K562 (cell line): ENCODE measurements around the gene PLA2G2C. TPM values are rescaled to one million over a fixed set of nuclear protein-coding genes. Genes with fewer than 3 reads are reported as not detected.

Source experiments
- ATAC-seq: fragments of 200-7000 bp; cut with Tn5 transposase; 3 replicates; pipeline ENCODE4 v1.9.1; 2020; ENCODE audit warnings: moderate library complexity
- BruUV-seq: library from RNA; stranded (reverse); fragments of 400-500 nt; replicated peaks from 2 replicates; lab custom pipeline; 2021; lab: Mats Ljungman, UMichigan
- CTCF ChIA-PET: fragments of 300-600 bp; formaldehyde crosslinking; extraction: SDS; loops from one replicate; lab custom pipeline; 2021; ENCODE audit warnings: low intra/inter-chr PET ratio; lab: Yijun Ruan, JAX
- POLR2A ChIA-PET: fragments of 300-600, 350-650 bp; sonication (Branson Sonifier 250); formaldehyde crosslinking; extraction: SDS; loops from one replicate; lab custom pipeline; 2021; ENCODE audit warnings: antibody characterized with exemption, inconsistent platforms; lab: Yijun Ruan, JAX
- DNase-seq, 4 experiments: peaks; one replicate each; pipeline versions ENCODE4 v3.0.0 to v3.0.0-alpha.2; 2011 to 2018; ENCODE audit warnings: low spot score in 3 of 4, mixed read lengths in 3 of 4; ENCODE audit errors: extremely low read depth in 1 of 4
- FAIRE-seq: peaks from 2 replicates; lab custom pipeline; 2011; peaks lifted over from hg19 to GRCh38; lab: Jason Lieb, UNC
- H2AFZ ChIP-seq: 2 replicates; pipeline ENCODE4 v1.6.0; 2011; ENCODE audit warnings: low read depth, low read length, control low read depth, inconsistent platforms
- H3K27ac ChIP-seq: fragments of 200-600 bp; 3 replicates; pipeline ENCODE4 v1.8.0; 2011; ENCODE audit warnings: low read depth, mild to moderate bottlenecking, control low read depth, inconsistent platforms, low read length, moderate library complexity, mixed read lengths; ENCODE audit errors: extremely low read depth
- H3K27me3 ChIP-seq, 2 experiments: fragments of 300-600 bp in 1 of 2; 2 replicates in 1 of 2; 3 replicates in 1 of 2; pipeline versions ENCODE4 v1.6.0 to v1.8.0; 2011; ENCODE audit warnings: inconsistent platforms in 2 of 2, low read length in 2 of 2, mild to moderate bottlenecking in 1 of 2, mixed read lengths in 1 of 2, moderate library complexity in 1 of 2; ENCODE audit not compliant: control insufficient read depth in 2 of 2, insufficient read depth in 2 of 2
- H3K36me3 ChIP-seq: fragments of 300-600 bp; 3 replicates; pipeline ENCODE4 v1.8.0; 2011; ENCODE audit warnings: mild to moderate bottlenecking, low read length, inconsistent platforms; ENCODE audit not compliant: control insufficient read depth, insufficient read depth
- H3K4me1 ChIP-seq, 2 experiments: fragments of 200-600 bp in 1 of 2; replicated peaks in 1 of 2; 2 replicates in 1 of 2; 3 replicates in 1 of 2; pipeline versions ENCODE4 v1.5.1 to v1.8.0; 2011; ENCODE audit warnings: inconsistent platforms in 2 of 2, low read length in 2 of 2, mild to moderate bottlenecking in 1 of 2, mixed read lengths in 1 of 2, moderate library complexity in 1 of 2; ENCODE audit not compliant: control insufficient read depth in 2 of 2, insufficient read depth in 2 of 2
- H3K4me2 ChIP-seq: 2 replicates; pipeline ENCODE4 v1.6.1; 2011; ENCODE audit warnings: low read length, control low read depth, inconsistent platforms, mixed read lengths; ENCODE audit not compliant: insufficient read depth
- H3K4me3 ChIP-seq: fragments of 200-600 bp; sonication (generic), shearing (Covaris generic); 2 replicates; pipeline ENCODE4 v1.5.1; 2016; ENCODE audit warnings: control low read depth, inconsistent platforms
- H3K79me2 ChIP-seq: fragments of 200-600 bp; 3 replicates; pipeline ENCODE4 v1.8.0; 2011; ENCODE audit warnings: low read length, inconsistent platforms; ENCODE audit not compliant: control insufficient read depth, insufficient read depth
- H3K9ac ChIP-seq, 2 experiments: 2 replicates each; pipeline versions ENCODE4 v1.6.0 to v1.6.1; 2011; ENCODE audit warnings: low read depth in 2 of 2, low read length in 2 of 2, control low read depth in 1 of 2, inconsistent platforms in 1 of 2, mild to moderate bottlenecking in 1 of 2, mixed read lengths in 1 of 2; ENCODE audit not compliant: insufficient read depth in 1 of 2
- H3K9me1 ChIP-seq: one replicate; pipeline ENCODE4 v1.6.0; 2011; ENCODE audit warnings: inconsistent platforms, mild to moderate bottlenecking, low read length, moderate library complexity; ENCODE audit not compliant: control insufficient read depth, insufficient read depth
- H3K9me3 ChIP-seq: replicated peaks from 2 replicates; pipeline ENCODE4 v1.5.1; 2011; ENCODE audit warnings: low read depth, low read length, inconsistent platforms; ENCODE audit not compliant: control insufficient read depth, insufficient read depth
- H4K20me1 ChIP-seq: replicated peaks from 2 replicates; pipeline ENCODE4 v1.6.1; 2011; ENCODE audit warnings: low read length, inconsistent platforms, mixed read lengths; ENCODE audit not compliant: control insufficient read depth, insufficient read depth
- BCOR ChIP-seq: fragments of 450-650 bp; IDR thresholded peaks from 2 replicates; pipeline ENCODE4 v1.6.1; 2016
- BRF2 ChIP-seq: IDR thresholded peaks from 3 replicates; pipeline ENCODE4 v1.6.1; 2011; ENCODE audit warnings: borderline replicate concordance, mild to moderate bottlenecking; ENCODE audit not compliant: insufficient read length, insufficient read depth
- CBX1 ChIP-seq: sonication (generic); IDR thresholded peaks from 2 replicates; pipeline ENCODE4 v1.6.1; 2016; ENCODE audit warnings: antibody characterized with exemption, low read depth, mild to moderate bottlenecking
- HNRNPK ChIP-seq: fragments of 200-400 bp; formaldehyde crosslinking; IDR thresholded peaks from one replicate; pipeline ENCODE4 v1.6.1; 2018; ENCODE audit warnings: mild to moderate bottlenecking, low read depth, low read length; ENCODE audit not compliant: poor library complexity, severe bottlenecking
- HNRNPL ChIP-seq: fragments of 200-400 bp; formaldehyde crosslinking; IDR thresholded peaks from 2 replicates; pipeline ENCODE4 v1.6.1; 2017; ENCODE audit warnings: low read depth, mild to moderate bottlenecking, low read length
- MECOM ChIP-seq: fragments of 250-450 bp; sonication (Bioruptor Pico); IDR thresholded peaks from 2 replicates; pipeline ENCODE4 v1.8.0; 2022; ENCODE audit warnings: inconsistent platforms
- MTA1 ChIP-seq: fragments of 450-650 bp; IDR thresholded peaks from 2 replicates; pipeline ENCODE4 v1.6.1; 2017; ENCODE audit warnings: borderline replicate concordance
- PCBP1 ChIP-seq: fragments of 200-400 bp; formaldehyde crosslinking; IDR thresholded peaks from 2 replicates; pipeline ENCODE4 v1.6.1; 2018; ENCODE audit warnings: mild to moderate bottlenecking, low read depth, low read length; ENCODE audit not compliant: poor library complexity, severe bottlenecking
- RBM14 ChIP-seq: fragments of 200-400 bp; formaldehyde crosslinking; IDR thresholded peaks from 2 replicates; pipeline ENCODE4 v1.6.1; 2018; ENCODE audit warnings: low read depth, mild to moderate bottlenecking, low read length, moderate library complexity, borderline replicate concordance; ENCODE audit not compliant: insufficient read depth
- SAFB2 ChIP-seq: fragments of 200-400 bp; formaldehyde crosslinking; IDR thresholded peaks from 2 replicates; pipeline ENCODE4 v1.6.1; 2018; ENCODE audit warnings: borderline replicate concordance, low read length, low read depth, moderate library complexity; ENCODE audit not compliant: severe bottlenecking
- TFAP4 ChIP-seq: sonication (generic); formaldehyde crosslinking; IDR thresholded peaks from 2 replicates; pipeline ENCODE4 v1.8.0; 2022; ENCODE audit warnings: missing genetic modification reagents, mild to moderate bottlenecking, moderate library complexity, borderline replicate concordance
- YY1 ChIP-seq, 3 experiments: IDR thresholded peaks; 2 replicates each; pipeline ENCODE4 v1.6.1; 2011; ENCODE audit warnings: low read length in 2 of 3, mild to moderate bottlenecking in 2 of 3, moderate library complexity in 2 of 3, borderline replicate concordance in 1 of 3, control low read depth in 1 of 3, low read depth in 1 of 3; ENCODE audit not compliant: insufficient read depth in 3 of 3, insufficient replicate concordance in 2 of 3, control insufficient read depth in 1 of 3, insufficient read length in 1 of 3; ENCODE audit errors: extremely low read depth in 1 of 3
- ZFP36 ChIP-seq: fragments of 150-350 bp; IDR thresholded peaks from 2 replicates; pipeline ENCODE4 v1.6.1; 2018; ENCODE audit warnings: low read length, low read depth; ENCODE audit not compliant: partially characterized antibody
- ZNF146 ChIP-seq: IDR thresholded peaks from one replicate; pipeline ENCODE4 v1.6.1; 2018; ENCODE audit warnings: missing compliant biosample characterization; ENCODE audit not compliant: unreplicated experiment
- whole genome bisulfite sequencing: fragments of 100-300 bp; shearing (Covaris generic); methylation state at CpG from one replicate; pipeline ENCODE4 v1.1.6; 2016; ENCODE audit warnings: low coverage, mixed read lengths; ENCODE audit not compliant: insufficient coverage; ENCODE audit errors: missing lambda C conversion rate; 5-methylcytosine and 5-hydroxymethylcytosine counted together
- in situ Hi-C: fragments of 300-500 bp; cut with MboI; formaldehyde crosslinking; loops from 4 replicates; pipeline ENCODE4 v1.15.0; 2018; ENCODE audit warnings: inconsistent platforms, mixed read lengths
- intact Hi-C: fragments of 100-400 bp; cut with micrococcal nuclease; formaldehyde crosslinking; loops from 2 replicates; pipeline ENCODE4 v1.14.2; 2022
- polyA plus RNA-seq, 8 experiments: library from polyadenylated mRNA; depleted of rRNA in 4 of 8; stranded (reverse) in 5 of 8; unstranded in 3 of 8; fragments of >200 nt; fragmentation: Nextera tagmentation in 2 of 8; fragmentation: Illumina TruSeq in 1 of 8; extraction: Ambion mirVana in 2 of 8; extraction: Trizol in 1 of 8; gene quantifications; 2 replicates each; pipeline versions ENCODE4 v1.2.1 to v1.2.3, GENCODE V29; 2011 to 2014; ENCODE audit warnings: inconsistent platforms in 1 of 8, missing spikeins in 1 of 8
- total RNA-seq, 7 experiments: library from RNA; depleted of rRNA in 6 of 7; stranded (reverse); fragments of >200 nt in 6 of 7; fragmentation: Illumina TruSeq in 2 of 7; extraction: Trizol in 2 of 7; gene quantifications; 2 replicates each; pipeline versions ENCODE4 v1.2.1 to v1.2.3, GENCODE V29; 2011 to 2021; ENCODE audit warnings: low replicate concordance in 1 of 7

Gene PLA2G2C
- total and polyA plus RNA-seq, 9 of the 15 experiments (the other 6 are each of a cell fraction or from before 2014, with no cell fraction given), result 0.14 to 0.49 (median 0.21) TPM

- TF ChIP-seq SAFB2 (no peak), HNRNPK (no peak), RBM14 (no peak), PCBP1 (no peak), MECOM (CRISPR knock-in tag) (no peak)
Measured at GRCh38 chr1:20147846-20148570, 38.3 kb downstream of the PLA2G2C start (continued).

- ChIA-PET CTCF (no interaction called here), POLR2A (interaction anchor here (0.5 to 1.5 kb wide), 5 partner anchors 12 to 364 kb away, joined by 3 to 5 read pairs (median 3); partner anchors contain the start of gene MUL1)
- no peak overlapping the region for H3K4me2 ChIP-seq
- no peak overlapping the region for H3K4me3 ChIP-seq
- no peaks in the 10 kb centered on the region; the same call in 1 of the 2 replicates for H4K20me1 ChIP-seq
- H2AFZ ChIP-seq, result no peak overlapping the region
- DNase-seq, result no peak
- H3K9me1 ChIP-seq, result no peaks in the 10 kb centered on the region
- H3K27ac ChIP-seq, result no peak overlapping the region
- no peaks in the 10 kb centered on the region for H3K79me2 ChIP-seq
- 2% methylated on average over 13 of the region's 13 CpGs for WGBS
- in situ Hi-C loops, result no loop called here
- peaks cover 6 to 77% of the 10 kb centered on the region in 2 experiments; a peak in 4 of 5 replicates for H3K27me3 ChIP-seq
- no peaks in the 10 kb centered on the region for H3K36me3 ChIP-seq
- ATAC-seq, result no peak
- peaks cover 0 to 4% of the 10 kb centered on the region in 2 experiments; a peak in 1 of 5 replicates for H3K4me1 ChIP-seq
- no TSS peak for BruUV-seq
- intact Hi-C loops, result no loop called here
- no peaks in the 10 kb centered on the region for H3K9me3 ChIP-seq
- no peak for FAIRE-seq
- H3K9ac ChIP-seq, result no peak overlapping the region
- TF ChIP-seq TFAP4 (CRISPR knock-in tag) (no peak), BRF2 (no peak), ZFP36 (peak; percentile 45), CBX1 (no peak), ZNF146 (CRISPR knock-in tag) (no peak), HNRNPL (no peak), YY1 (IDR thresholded peaks at IDR 0.05; ENCODE audit: borderline replicate concordance in 1 of 3, control insufficient read depth in 1 of 3, extremely low read depth in 1 of 3, insufficient read depth in 3 of 3, insufficient read length in 1 of 3, insufficient replicate concordance in 2 of 3, low read depth in 1 of 3, low read length in 2 of 3) (no peak), MTA1 (no peak), BCOR (peak; percentile 37; the same call in 1 of the 2 replicates)
Measured at GRCh38 chr1:20143734-20144565, 42.4 kb downstream of the PLA2G2C start.
